Measurements from ENCODE around the gene RNF213.

The RNF213 gene

GRCh38 chr17:80384078-80384960 is 123.7 kb downstream of the RNF213 start:
- no peak for DNase-seq (ENCODE audit: low read depth)
- no peak overlapping the region for H3K4me3 ChIP-seq (replicated peaks; ENCODE audit: low read depth, low read length)
- no peak for TF ChIP-seq CTCF (IDR thresholded peaks at IDR 0.05; ENCODE audit: low read length, missing control alignments)

DNA sequence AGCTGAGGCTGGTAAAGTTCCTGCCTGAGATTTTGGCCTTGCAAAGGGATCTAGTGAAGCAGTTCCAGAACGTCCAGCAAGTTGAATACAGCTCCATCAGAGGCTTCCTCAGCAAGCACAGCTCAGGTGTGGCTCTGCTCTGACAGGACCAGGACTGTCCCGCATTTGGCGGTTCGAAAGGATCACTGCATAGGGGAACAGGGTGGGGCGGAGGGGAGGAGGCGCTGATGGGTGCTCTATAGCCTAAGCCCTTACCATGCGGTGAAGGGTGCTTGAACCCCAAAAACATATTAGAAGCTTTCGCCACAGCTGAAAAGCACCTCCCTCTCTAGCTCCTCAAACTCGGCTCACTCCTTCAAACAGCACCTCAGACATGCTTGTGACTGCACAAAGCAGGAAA is 124.4 kb downstream of the RNF213 start:
- no peak for TF ChIP-seq CTCF (IDR thresholded peaks at IDR 0.05; ENCODE audit: low read length, missing control alignments)

GRCh38 chr17:80386341-80386740 is 125.7 kb downstream of the RNF213 start:
- no peak for TF ChIP-seq CTCF (IDR thresholded peaks at IDR 0.05; ENCODE audit: low read length, missing control alignments)
- no peak for DNase-seq (ENCODE audit: low read depth)
- H3K4me3 ChIP-seq (replicated peaks; ENCODE audit: low read depth, low read length), result no peak overlapping the region

More for the DNA sequence above, 124.4 kb downstream of the RNF213 start:
- H3K4me3 ChIP-seq (replicated peaks; ENCODE audit: low read depth, low read length), result no peak overlapping the region
- DNase-seq (ENCODE audit: low read depth), result no peak

GRCh38 chr17:80387071-80387470 is 126.4 kb downstream of the RNF213 start:
- H3K4me3 ChIP-seq (replicated peaks; ENCODE audit: low read depth, low read length), result no peak overlapping the region
- DNase-seq (ENCODE audit: low read depth), result no peak
- no peak for TF ChIP-seq CTCF (IDR thresholded peaks at IDR 0.05; ENCODE audit: low read length, missing control alignments)

DNA sequence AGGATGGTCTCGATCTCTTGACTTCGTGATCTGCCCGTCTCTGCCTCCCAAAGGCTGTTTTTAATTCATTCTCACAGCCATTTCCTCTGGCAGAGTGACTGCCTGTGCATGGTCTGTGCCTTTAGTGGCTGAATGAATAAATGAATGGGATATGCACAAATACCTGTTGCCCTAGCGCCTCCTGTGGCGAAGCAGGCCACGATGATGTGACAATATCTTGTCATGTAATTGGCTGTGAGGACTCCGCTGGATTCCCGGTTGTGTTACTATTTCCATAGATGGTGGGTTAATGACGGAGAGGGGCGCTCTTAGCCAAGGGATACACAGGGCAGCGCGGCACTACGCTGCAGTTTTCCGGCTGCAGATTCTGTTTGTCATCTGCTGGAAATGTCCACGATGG is 127.5 kb downstream of the RNF213 start:
- no peak for TF ChIP-seq CTCF (IDR thresholded peaks at IDR 0.05; ENCODE audit: low read length, missing control alignments)
- H3K4me3 ChIP-seq (replicated peaks; ENCODE audit: low read depth, low read length), result no peak overlapping the region
- no peak for DNase-seq (ENCODE audit: low read depth)

DNA sequence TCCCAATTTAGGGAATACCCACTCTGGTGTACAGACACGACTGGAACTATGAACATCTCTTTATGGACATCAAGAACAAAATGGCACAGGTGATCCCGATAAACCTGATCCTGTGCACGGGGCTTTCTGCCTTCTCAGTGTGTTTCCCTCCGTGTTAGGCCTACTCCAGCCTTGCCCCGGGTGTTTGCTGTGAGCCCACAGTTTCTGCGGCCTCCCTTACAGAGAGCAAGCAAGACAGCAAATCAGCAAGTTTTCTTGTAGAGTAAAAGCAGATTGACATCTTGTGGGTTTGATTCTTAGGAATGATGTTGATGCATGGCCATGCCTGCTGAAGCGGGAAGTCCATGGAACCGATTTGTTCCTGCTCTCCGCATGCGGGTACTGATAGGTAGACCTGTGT is 127.9 kb downstream of the RNF213 start:
- no peak for DNase-seq (ENCODE audit: low read depth)
- no peak for TF ChIP-seq CTCF (IDR thresholded peaks at IDR 0.05; ENCODE audit: low read length, missing control alignments)
- no peak overlapping the region for H3K4me3 ChIP-seq (replicated peaks; ENCODE audit: low read depth, low read length)
